Activated naive CD4-positive, alpha-beta T cell treated with anti-CD3 and anti-CD28 coated beads, Interleukin-2, amount 50 U/mL, for 16 hours (primary cell): ENCODE results near the gene IKBIP.
A peak's percentile ranks its signal among the peaks of the same experiment; 100 is the strongest.
"Not testable (repeated sequence)": the region's sequence is repeated elsewhere in the genome, so short reads cannot be mapped to it uniquely, and the experiment has no call there.

Experiments used
- DNase-seq: peaks from one replicate; pipeline ENCODE4 v3.0.0-alpha.2; 2020

IKBIP gene

GRCh38 chr12:98644712-98645571, at the start of gene IKBIP, which contains the start of gene APAF1:
Gene IKBIP, minus strand, starts transcription at chr12:98644788. Its CDS starts 87 bp downstream, at chr12:98644701.
Gene APAF1, plus strand, starts transcription at chr12:98645290. Its CDS starts 3,070 bp downstream, at chr12:98648360.
- peak; percentile 97 for DNase-seq

- no peak for DNase-seq
Measured at GRCh38 chr12:98691351-98691750, 46.8 kb upstream of the IKBIP start.

- DNase-seq, result no peak
Measured at GRCh38 chr12:98686603-98687002, 42.0 kb upstream of the IKBIP start.

- DNase-seq, result no peak
Measured at GRCh38 chr12:98684199-98684598, 39.6 kb upstream of the IKBIP start.

- DNase-seq, result no peak
Measured at GRCh38 chr12:98679611-98680005, 35.0 kb upstream of the IKBIP start.

GRCh38 chr12:98678946-98679610, 34.5 kb upstream of the IKBIP start:
- no peak for DNase-seq

- DNase-seq, result no peak
Measured at GRCh38 chr12:98678236-98678945, 33.8 kb upstream of the IKBIP start.

GRCh38 chr12:98674841-98675240, 30.3 kb upstream of the IKBIP start:
- no peak for DNase-seq

GRCh38 chr12:98671459-98671858, 26.9 kb upstream of the IKBIP start:
- DNase-seq, result no peak

- DNase-seq, result no peak
Measured at GRCh38 chr12:98669751-98670150, 25.2 kb upstream of the IKBIP start.

- DNase-seq, result no peak
Measured at GRCh38 chr12:98660521-98660920, 15.9 kb upstream of the IKBIP start.

GRCh38 chr12:98656289-98657101, 11.9 kb upstream of the IKBIP start:
- DNase-seq, result no peak

- DNase-seq, result no peak
Measured at GRCh38 chr12:98653866-98654493, 9.4 kb upstream of the IKBIP start.

GRCh38 chr12:98651328-98651727, 6.7 kb upstream of the IKBIP start:
- DNase-seq, result no peak

- DNase-seq, result no peak
Measured at GRCh38 chr12:98646294-98647090, 1.9 kb upstream of the IKBIP start.

- no peak for DNase-seq
Measured at GRCh38 chr12:98645572-98646067, 1.0 kb upstream of the IKBIP start.

GRCh38 chr12:98644433-98644711, 216 bp downstream of the IKBIP start:
- no peak for DNase-seq

GRCh38 chr12:98642801-98643200, 1.8 kb downstream of the IKBIP start:
- not testable (repeated sequence) for DNase-seq

- DNase-seq, result no peak
Measured at GRCh38 chr12:98639491-98639890, 5.1 kb downstream of the IKBIP start.

GRCh38 chr12:98638009-98638408, 6.6 kb downstream of the IKBIP start:
- no peak for DNase-seq

GRCh38 chr12:98637068-98637467, 7.5 kb downstream of the IKBIP start:
- no peak for DNase-seq
